Measurements from ENCODE around the gene MAPKAPK3.

MAPKAPK3 gene

DNA sequence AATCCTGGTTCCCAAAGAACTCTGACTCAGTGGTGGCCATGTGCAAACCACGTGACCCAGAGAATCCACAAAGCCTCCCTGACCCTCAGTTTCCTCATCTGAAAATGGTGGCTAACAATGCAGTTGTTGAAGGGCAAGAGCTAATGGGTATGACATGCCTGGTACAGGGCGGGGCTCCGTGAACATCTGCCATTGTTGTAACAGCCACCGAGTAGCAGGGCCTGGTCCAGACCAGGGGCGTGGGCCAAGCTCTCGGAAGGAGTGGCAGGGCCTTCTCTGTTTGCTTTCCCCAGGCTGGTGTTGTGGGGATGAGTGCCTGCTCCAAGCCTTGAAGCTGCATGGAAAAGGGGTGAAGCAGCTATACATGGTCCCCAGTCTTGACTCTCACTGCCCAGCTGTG lies 13.4 kb downstream of the MAPKAPK3 start:
- TF ChIP-seq, protein P1, sequence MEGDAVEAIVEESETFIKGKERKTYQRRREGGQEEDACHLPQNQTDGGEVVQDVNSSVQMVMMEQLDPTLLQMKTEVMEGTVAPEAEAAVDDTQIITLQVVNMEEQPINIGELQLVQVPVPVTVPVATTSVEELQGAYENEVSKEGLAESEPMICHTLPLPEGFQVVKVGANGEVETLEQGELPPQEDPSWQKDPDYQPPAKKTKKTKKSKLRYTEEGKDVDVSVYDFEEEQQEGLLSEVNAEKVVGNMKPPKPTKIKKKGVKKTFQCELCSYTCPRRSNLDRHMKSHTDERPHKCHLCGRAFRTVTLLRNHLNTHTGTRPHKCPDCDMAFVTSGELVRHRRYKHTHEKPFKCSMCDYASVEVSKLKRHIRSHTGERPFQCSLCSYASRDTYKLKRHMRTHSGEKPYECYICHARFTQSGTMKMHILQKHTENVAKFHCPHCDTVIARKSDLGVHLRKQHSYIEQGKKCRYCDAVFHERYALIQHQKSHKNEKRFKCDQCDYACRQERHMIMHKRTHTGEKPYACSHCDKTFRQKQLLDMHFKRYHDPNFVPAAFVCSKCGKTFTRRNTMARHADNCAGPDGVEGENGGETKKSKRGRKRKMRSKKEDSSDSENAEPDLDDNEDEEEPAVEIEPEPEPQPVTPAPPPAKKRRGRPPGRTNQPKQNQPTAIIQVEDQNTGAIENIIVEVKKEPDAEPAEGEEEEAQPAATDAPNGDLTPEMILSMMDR (IDR thresholded peaks at IDR 0.05; ENCODE audit: borderline replicate concordance, insufficient read depth, low read depth, low read length) = no peak
- H3K4me3 ChIP-seq (ENCODE audit: low read depth, low read length) = no peak overlapping the region

DNA sequence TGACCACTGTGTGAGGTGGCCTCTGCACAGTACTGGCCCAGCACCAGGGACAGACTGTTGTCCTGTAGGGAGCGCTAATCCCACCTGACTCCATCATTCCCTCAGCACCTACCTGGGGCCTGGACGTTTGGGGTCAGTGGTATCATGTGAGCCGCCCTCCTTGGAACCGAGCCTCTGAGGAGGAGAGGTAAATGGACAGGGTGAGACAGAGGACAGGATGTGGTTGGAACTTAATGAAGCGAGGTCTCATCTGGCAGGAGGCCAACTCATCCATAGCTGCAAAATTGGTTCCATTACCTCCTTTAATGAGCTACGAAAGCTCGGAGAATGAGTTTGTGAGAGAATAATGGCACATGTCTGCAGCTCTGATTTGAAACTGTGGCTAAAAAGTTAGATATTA lies 13.9 kb downstream of the MAPKAPK3 start:
- TF ChIP-seq, protein P1 (IDR thresholded peaks at IDR 0.05; ENCODE audit: borderline replicate concordance, insufficient read depth, low read depth, low read length) = no peak
- no peak overlapping the region for H3K4me3 ChIP-seq (ENCODE audit: low read depth, low read length)

DNA sequence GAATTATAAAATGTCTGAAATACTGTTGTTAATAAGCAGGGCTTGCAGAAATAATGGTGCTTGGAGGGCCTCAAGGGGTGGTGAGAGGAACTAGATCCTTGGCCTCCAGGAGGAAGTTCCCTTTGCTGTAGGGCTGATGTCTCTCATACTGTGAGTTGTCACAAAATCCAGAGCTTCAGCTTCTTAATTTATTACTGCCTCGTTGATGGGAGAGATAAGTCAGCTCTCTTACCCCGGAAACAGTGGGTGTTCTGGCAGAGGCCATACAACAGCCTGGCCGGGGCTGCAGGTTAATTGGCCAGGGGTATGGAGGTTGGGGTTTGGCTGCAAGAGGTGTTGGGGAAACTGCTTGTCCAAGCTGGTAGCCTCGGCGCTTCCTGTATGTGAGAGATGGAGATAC lies 15.5 kb downstream of the MAPKAPK3 start:
- TF ChIP-seq, protein P1 (IDR thresholded peaks at IDR 0.05; ENCODE audit: borderline replicate concordance, insufficient read depth, low read depth, low read length) = no peak
- no peak overlapping the region for H3K4me3 ChIP-seq (ENCODE audit: low read depth, low read length)

DNA sequence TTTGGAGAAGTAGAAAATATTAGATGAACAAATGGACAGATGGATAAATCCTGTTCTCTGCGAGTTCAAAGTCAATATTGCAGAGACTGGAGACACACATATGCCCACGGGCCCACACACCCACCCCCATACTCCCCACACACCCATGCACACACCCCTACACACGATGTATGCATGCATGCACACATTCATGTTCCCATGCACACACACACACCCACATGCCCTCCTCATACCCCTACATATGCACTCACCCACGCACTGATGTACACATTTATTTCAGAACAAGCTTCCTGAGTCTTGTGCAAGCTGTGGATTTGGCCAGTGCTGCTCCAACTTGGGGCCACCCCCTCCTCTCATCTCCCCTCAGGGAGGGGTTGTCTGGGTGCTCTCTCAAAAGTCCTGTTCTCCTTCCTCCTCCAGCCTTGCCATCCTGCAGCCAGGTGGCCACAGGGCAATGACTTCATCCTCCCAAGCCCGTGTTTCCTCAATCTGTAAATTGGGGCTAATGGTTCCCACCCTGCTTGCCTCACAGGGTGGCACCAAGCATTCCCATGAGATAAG lies 16.4 kb downstream of the MAPKAPK3 start:
- TF ChIP-seq, protein P1 (IDR thresholded peaks at IDR 0.05; ENCODE audit: borderline replicate concordance, insufficient read depth, low read depth, low read length) = no peak

DNA sequence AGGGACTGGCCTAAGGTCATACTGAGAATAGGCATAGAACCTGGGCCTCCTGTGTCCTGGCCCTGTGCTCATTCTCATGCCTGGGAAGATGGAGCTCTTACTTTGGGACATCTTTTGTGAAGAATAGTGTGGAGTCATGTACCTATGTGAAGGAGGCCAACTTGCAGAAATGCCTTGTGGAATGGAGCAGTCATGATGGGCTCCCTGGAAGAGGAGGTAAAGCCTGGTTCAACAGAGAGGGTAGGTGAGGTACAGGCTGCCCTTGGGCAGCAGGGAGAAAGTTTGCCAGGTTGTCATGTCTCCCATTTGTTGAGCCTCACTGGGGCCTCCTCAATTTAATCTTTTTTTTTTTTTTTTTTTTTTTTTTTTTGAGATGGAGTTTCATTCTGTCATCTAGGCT lies 18.1 kb downstream of the MAPKAPK3 start:
- H3K4me3 ChIP-seq (ENCODE audit: low read depth, low read length) = no peak overlapping the region
- TF ChIP-seq, protein P1 (IDR thresholded peaks at IDR 0.05; ENCODE audit: borderline replicate concordance, insufficient read depth, low read depth, low read length) = no peak

More for the DNA sequence above, 16.4 kb downstream of the MAPKAPK3 start:
- H3K4me3 ChIP-seq (ENCODE audit: low read depth, low read length) = no peak overlapping the region

DNA sequence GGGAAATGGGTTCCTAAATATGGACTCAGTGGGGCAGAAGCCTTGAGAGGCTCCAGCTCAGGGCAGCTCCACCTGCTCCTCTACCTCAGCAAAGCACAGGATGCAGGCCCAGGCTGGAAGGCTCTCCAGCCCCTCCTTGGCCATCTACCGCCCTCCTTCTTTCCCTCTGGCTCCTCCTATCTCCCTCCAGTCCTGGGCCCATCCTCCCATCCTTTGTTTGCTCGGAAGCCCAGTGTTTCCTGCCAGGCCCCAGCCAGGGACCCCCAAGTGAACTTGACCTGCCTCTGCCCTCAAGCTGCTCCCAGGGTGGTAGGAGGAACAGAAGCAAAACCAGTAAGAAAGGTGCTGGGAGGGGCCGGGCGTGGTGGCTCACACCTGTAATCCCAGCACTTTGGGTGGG lies 20.1 kb downstream of the MAPKAPK3 start:
- TF ChIP-seq, protein P1 (IDR thresholded peaks at IDR 0.05; ENCODE audit: borderline replicate concordance, insufficient read depth, low read depth, low read length) = no peak
- no peak overlapping the region for H3K4me3 ChIP-seq (ENCODE audit: low read depth, low read length)

DNA sequence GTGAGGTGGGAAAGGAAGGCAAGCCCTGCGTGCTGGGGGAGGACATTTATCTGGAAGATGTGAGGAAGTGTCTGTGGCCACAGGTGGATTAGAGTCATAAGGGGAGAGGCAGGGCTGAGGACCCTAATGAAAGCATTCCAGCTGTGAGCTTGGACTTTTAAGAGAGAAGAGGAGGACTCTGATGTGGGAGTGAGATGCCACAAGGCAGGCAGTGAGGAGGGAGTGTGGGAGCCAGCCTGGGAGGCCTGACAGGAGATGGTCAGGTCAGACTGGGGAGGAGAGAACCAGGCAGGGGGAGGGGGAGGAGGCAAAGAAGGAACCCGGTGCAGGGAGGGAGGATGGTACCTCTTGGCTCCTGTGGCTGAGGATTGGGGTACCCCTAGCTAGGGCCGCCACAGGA lies 21.0 kb downstream of the MAPKAPK3 start:
- TF ChIP-seq, protein P1 (IDR thresholded peaks at IDR 0.05; ENCODE audit: borderline replicate concordance, insufficient read depth, low read depth, low read length) = no peak
- no peak overlapping the region for H3K4me3 ChIP-seq (ENCODE audit: low read depth, low read length)
